HL-60/S4 treated with phorbol 12-myristate 13-acetate at 8.2 ng/mL for 4 days and 3 days (cell line): ENCODE data around the gene SLC25A51.
"Not testable (repeated sequence)": the region's sequence is repeated elsewhere in the genome, so short reads cannot be mapped to it uniquely, and the experiment has no call there.

ENCODE experiments used
- in situ Hi-C: fragments of 300-500 bp; cut with MboI; formaldehyde crosslinking; loops from 2 replicates; pipeline ENCODE4 v1.15.0; 2022; ENCODE audit warnings: low sequenced_read_pairs

The SLC25A51 gene

GRCh38 chr9:37908698-37909186 lies 4.8 kb upstream of the SLC25A51 start:
- in situ Hi-C loops, result loop anchor here (10.0 kb wide), 1 partner anchor 356 kb away; no protein-coding TSS in a partner anchor

- in situ Hi-C loops, result loop anchor here (10.0 kb wide), 1 partner anchor 357 kb away; no protein-coding TSS in a partner anchor
These were observed 4.4 kb upstream of the SLC25A51 start for GRCh38 chr9:37908283-37908682.

- in situ Hi-C loops, result loop anchor here (10.0 kb wide), 1 partner anchor 358 kb away; no protein-coding TSS in a partner anchor
These were observed 2.6 kb upstream of the SLC25A51 start for GRCh38 chr9:37906312-37907239.

- in situ Hi-C loops, result loop anchor here (10.0 kb wide), 1 partner anchor 359 kb away; no protein-coding TSS in a partner anchor
These were observed 1.8 kb upstream of the SLC25A51 start for GRCh38 chr9:37905776-37906175.

- in situ Hi-C loops, result loop anchor here (10.0 kb wide), 1 partner anchor 360 kb away; no protein-coding TSS in a partner anchor
These were observed 1.2 kb upstream of the SLC25A51 start for GRCh38 chr9:37905131-37905505.

- in situ Hi-C loops, result loop anchor here (10.0 kb wide), 1 partner anchor 360 kb away; no protein-coding TSS in a partner anchor
These were observed 661 bp upstream of the SLC25A51 start for GRCh38 chr9:37904445-37905130.

- in situ Hi-C loops, result loop anchor here (10.0 kb wide), 1 partner anchor 362 kb away; no protein-coding TSS in a partner anchor
These were observed 906 bp downstream of the SLC25A51 start for GRCh38 chr9:37902796-37903646.

- in situ Hi-C loops, result loop anchor here (10.0 kb wide), 1 partner anchor 363 kb away; no protein-coding TSS in a partner anchor
These were observed 1.8 kb downstream of the SLC25A51 start for GRCh38 chr9:37902131-37902530.

- in situ Hi-C loops, result no loop called here
These were observed 4.9 kb downstream of the SLC25A51 start for GRCh38 chr9:37899041-37899440.

GRCh38 chr9:37897665-37898064 lies 6.3 kb downstream of the SLC25A51 start:
- in situ Hi-C loops, result no loop called here

GRCh38 chr9:37892063-37892462 lies 11.9 kb downstream of the SLC25A51 start:
- in situ Hi-C loops, result no loop called here

GRCh38 chr9:37891042-37891441 lies 12.9 kb downstream of the SLC25A51 start:
- in situ Hi-C loops, result not testable (repeated sequence)

- in situ Hi-C loops, result no loop called here
These were observed 14.4 kb downstream of the SLC25A51 start for GRCh38 chr9:37889536-37889935.

- in situ Hi-C loops, result not testable (repeated sequence)
These were observed 15.8 kb downstream of the SLC25A51 start for GRCh38 chr9:37887977-37888583.

- in situ Hi-C loops, result no loop called here
These were observed 22.9 kb downstream of the SLC25A51 start for GRCh38 chr9:37880916-37881479.

GRCh38 chr9:37876376-37876775 lies 27.6 kb downstream of the SLC25A51 start:
- in situ Hi-C loops, result no loop called here

- in situ Hi-C loops, result no loop called here
These were observed 30.0 kb downstream of the SLC25A51 start for GRCh38 chr9:37873955-37874354.

GRCh38 chr9:37870799-37871176 lies 33.1 kb downstream of the SLC25A51 start:
- in situ Hi-C loops, result no loop called here

GRCh38 chr9:37870081-37870798 lies 33.7 kb downstream of the SLC25A51 start:
- in situ Hi-C loops, result no loop called here
